Measurements from ENCODE around the gene TDRD9.

DNA sequence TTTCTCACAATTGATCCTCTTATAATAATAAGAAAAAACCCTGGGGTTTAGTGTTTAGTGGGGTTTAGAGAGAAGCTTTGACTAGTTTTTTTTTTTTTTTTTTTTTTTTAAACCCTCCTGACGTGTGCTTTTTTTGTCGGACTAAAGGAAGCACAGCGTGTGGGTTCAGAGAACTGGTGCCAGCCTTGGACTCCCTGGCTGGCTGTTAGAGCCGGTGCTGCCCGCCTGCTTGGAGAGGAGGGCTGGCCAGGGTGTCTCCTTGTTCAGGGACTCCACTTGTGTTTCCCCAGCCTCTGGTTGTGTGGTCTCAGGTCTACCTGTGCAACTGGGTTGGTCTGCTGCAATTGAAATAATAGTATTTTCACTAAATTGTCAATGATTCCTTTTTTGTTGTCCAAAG, 103.1 kb downstream of the TDRD9 start:
- TF ChIP-seq EZH2 (IDR thresholded peaks at IDR 0.05) (no peak), POLR2AphosphoS5 (IDR thresholded peaks at IDR 0.05; ENCODE audit: borderline replicate concordance, low read depth, low read length) (no peak), FOXP2 (optimal IDR thresholded peaks at IDR 0.05; ENCODE audit: control extremely low read depth, extremely low read length, insufficient read depth) (no peak)
